GM19025 (cell line): ENCODE data around the gene ALDH1A2.

ENCODE experiments used
- ATAC-seq: cut with Tn5 transposase; IDR thresholded peaks from one replicate; pipeline ENCODE4 v1.9.1; 2021; ENCODE audit warnings: mild to moderate bottlenecking, low read depth, moderate library complexity; ENCODE audit not compliant: unreplicated experiment

ALDH1A2 gene

GRCh38 chr15:57911247-57911646, 154.3 kb downstream of the ALDH1A2 start:
- no peak for ATAC-seq

GRCh38 chr15:57910672-57911071, 154.8 kb downstream of the ALDH1A2 start:
- ATAC-seq: no peak

- no peak for ATAC-seq
Measured at GRCh38 chr15:57909388-57909787, 156.1 kb downstream of the ALDH1A2 start.

GRCh38 chr15:57903626-57904025, 161.9 kb downstream of the ALDH1A2 start:
- no peak for ATAC-seq
